ENCODE data around the gene PMAIP1. TPM values are rescaled to one million over a fixed set of nuclear protein-coding genes. Genes with fewer than 3 reads are reported as not detected.

PMAIP1 gene
- total and polyA plus RNA-seq, 2 of the 8 experiments (the other 6 are each of a cell fraction or from before 2014, with no cell fraction given) = 51.7 to 84.1 TPM

- TF ChIP-seq, protein P1, sequence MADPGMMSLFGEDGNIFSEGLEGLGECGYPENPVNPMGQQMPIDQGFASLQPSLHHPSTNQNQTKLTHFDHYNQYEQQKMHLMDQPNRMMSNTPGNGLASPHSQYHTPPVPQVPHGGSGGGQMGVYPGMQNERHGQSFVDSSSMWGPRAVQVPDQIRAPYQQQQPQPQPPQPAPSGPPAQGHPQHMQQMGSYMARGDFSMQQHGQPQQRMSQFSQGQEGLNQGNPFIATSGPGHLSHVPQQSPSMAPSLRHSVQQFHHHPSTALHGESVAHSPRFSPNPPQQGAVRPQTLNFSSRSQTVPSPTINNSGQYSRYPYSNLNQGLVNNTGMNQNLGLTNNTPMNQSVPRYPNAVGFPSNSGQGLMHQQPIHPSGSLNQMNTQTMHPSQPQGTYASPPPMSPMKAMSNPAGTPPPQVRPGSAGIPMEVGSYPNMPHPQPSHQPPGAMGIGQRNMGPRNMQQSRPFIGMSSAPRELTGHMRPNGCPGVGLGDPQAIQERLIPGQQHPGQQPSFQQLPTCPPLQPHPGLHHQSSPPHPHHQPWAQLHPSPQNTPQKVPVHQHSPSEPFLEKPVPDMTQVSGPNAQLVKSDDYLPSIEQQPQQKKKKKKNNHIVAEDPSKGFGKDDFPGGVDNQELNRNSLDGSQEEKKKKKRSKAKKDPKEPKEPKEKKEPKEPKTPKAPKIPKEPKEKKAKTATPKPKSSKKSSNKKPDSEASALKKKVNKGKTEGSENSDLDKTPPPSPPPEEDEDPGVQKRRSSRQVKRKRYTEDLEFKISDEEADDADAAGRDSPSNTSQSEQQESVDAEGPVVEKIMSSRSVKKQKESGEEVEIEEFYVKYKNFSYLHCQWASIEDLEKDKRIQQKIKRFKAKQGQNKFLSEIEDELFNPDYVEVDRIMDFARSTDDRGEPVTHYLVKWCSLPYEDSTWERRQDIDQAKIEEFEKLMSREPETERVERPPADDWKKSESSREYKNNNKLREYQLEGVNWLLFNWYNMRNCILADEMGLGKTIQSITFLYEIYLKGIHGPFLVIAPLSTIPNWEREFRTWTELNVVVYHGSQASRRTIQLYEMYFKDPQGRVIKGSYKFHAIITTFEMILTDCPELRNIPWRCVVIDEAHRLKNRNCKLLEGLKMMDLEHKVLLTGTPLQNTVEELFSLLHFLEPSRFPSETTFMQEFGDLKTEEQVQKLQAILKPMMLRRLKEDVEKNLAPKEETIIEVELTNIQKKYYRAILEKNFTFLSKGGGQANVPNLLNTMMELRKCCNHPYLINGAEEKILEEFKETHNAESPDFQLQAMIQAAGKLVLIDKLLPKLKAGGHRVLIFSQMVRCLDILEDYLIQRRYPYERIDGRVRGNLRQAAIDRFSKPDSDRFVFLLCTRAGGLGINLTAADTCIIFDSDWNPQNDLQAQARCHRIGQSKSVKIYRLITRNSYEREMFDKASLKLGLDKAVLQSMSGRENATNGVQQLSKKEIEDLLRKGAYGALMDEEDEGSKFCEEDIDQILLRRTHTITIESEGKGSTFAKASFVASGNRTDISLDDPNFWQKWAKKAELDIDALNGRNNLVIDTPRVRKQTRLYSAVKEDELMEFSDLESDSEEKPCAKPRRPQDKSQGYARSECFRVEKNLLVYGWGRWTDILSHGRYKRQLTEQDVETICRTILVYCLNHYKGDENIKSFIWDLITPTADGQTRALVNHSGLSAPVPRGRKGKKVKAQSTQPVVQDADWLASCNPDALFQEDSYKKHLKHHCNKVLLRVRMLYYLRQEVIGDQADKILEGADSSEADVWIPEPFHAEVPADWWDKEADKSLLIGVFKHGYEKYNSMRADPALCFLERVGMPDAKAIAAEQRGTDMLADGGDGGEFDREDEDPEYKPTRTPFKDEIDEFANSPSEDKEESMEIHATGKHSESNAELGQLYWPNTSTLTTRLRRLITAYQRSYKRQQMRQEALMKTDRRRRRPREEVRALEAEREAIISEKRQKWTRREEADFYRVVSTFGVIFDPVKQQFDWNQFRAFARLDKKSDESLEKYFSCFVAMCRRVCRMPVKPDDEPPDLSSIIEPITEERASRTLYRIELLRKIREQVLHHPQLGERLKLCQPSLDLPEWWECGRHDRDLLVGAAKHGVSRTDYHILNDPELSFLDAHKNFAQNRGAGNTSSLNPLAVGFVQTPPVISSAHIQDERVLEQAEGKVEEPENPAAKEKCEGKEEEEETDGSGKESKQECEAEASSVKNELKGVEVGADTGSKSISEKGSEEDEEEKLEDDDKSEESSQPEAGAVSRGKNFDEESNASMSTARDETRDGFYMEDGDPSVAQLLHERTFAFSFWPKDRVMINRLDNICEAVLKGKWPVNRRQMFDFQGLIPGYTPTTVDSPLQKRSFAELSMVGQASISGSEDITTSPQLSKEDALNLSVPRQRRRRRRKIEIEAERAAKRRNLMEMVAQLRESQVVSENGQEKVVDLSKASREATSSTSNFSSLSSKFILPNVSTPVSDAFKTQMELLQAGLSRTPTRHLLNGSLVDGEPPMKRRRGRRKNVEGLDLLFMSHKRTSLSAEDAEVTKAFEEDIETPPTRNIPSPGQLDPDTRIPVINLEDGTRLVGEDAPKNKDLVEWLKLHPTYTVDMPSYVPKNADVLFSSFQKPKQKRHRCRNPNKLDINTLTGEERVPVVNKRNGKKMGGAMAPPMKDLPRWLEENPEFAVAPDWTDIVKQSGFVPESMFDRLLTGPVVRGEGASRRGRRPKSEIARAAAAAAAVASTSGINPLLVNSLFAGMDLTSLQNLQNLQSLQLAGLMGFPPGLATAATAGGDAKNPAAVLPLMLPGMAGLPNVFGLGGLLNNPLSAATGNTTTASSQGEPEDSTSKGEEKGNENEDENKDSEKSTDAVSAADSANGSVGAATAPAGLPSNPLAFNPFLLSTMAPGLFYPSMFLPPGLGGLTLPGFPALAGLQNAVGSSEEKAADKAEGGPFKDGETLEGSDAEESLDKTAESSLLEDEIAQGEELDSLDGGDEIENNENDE (IDR thresholded peaks at IDR 0.05; ENCODE audit: insufficient replicate concordance, low read length) = peak; percentile 83
- no peak for TF ChIP-seq NRF1 (IDR thresholded peaks at IDR 0.05; ENCODE audit: low read depth, low read length)
- TF ChIP-seq CREB1 (IDR thresholded peaks at IDR 0.05) = no peak
- no peak for TF ChIP-seq SUZ12 (IDR thresholded peaks at IDR 0.05; ENCODE audit: low read length)
- TF ChIP-seq TAF1 (IDR thresholded peaks at IDR 0.05; ENCODE audit: low read depth, low read length) = peak; percentile 41; the same call in 1 of the 2 replicates
- 0 out of 2 replicates have a peak, but pooled peaks have one; percentile 18 for TF ChIP-seq TEAD4 (IDR thresholded peaks at IDR 0.05; ENCODE audit: low read depth, low read length)
- TF ChIP-seq RXRA (IDR thresholded peaks at IDR 0.05; ENCODE audit: insufficient read depth, low read depth, low read length) = no peak
- no peak for TF ChIP-seq KDM5A (IDR thresholded peaks at IDR 0.05; ENCODE audit: low read length)
- TF ChIP-seq RFX5 (IDR thresholded peaks at IDR 0.05; ENCODE audit: borderline replicate concordance, low read depth, low read length) = no peak
- no peak; a peak in 1 of 3 replicates for TF ChIP-seq POLR2A (IDR thresholded peaks at IDR 0.05; ENCODE audit: control extremely low read depth in 1 of 2, low read depth in 2 of 2, low read length in 2 of 2)
- TF ChIP-seq FOSL1 (IDR thresholded peaks at IDR 0.05; ENCODE audit: insufficient read depth, low read depth, low read length) = no peak
- TF ChIP-seq KDM4A (IDR thresholded peaks at IDR 0.05; ENCODE audit: low read depth, low read length, severe bottlenecking) = no peak
These were observed 2.4 kb upstream of the PMAIP1 start (continued) for GRCh38 chr18:59897321-59897954.
